Mammary epithelial cell (primary cell): Measurements from ENCODE around the gene PDLIM1.

Experiments
- CTCF ChIP-seq, 2 donors: IDR thresholded peaks in 1 of 2; conservative IDR thresholded peaks in 1 of 2; 2 replicates each; pipeline ENCODE4 v1.5.1; 2011 to 2012; ENCODE audit warnings: inconsistent platforms in 2 of 2, low read length in 2 of 2, mild to moderate bottlenecking in 2 of 2, control low read depth in 1 of 2, low read depth in 1 of 2; ENCODE audit not compliant: insufficient read depth in 1 of 2; ENCODE audit errors: extremely low read depth in 1 of 2
- EZH2 ChIP-seq: IDR thresholded peaks from 2 replicates; pipeline ENCODE4 v1.6.1; 2012; ENCODE audit warnings: low read length, inconsistent platforms, borderline replicate concordance

GRCh38 chr10:95214369-95214768 is 76.4 kb downstream of the PDLIM1 start:
- TF ChIP-seq CTCF (conservative IDR thresholded peaks at IDR 0.05 in 1 of 2, IDR thresholded peaks at IDR 0.05 in 1 of 2; ENCODE audit: extremely low read depth in 1 of 2, insufficient read depth in 1 of 2, low read depth in 1 of 2, low read length in 2 of 2) = no peak
- no peak for TF ChIP-seq EZH2
